Posterior vena cava (tissue), 2 donors: ENCODE data around the gene NET1. TPM values are rescaled to one million over a fixed set of nuclear protein-coding genes. Genes with fewer than 3 reads are reported as not detected.

Experiments used
- DNase-seq: peaks from one replicate; pipeline ENCODE4 v3.0.0-alpha.2; 2020; ENCODE audit warnings: low spot score
- intact Hi-C, 2 donors: fragments of 100-400 bp; cut with DNase I; formaldehyde crosslinking; loops; one replicate each; pipeline versions ENCODE4 v1.14.1 to v1.14.2; 2022 to 2023
- total RNA-seq, 2 donors: library from RNA; stranded (reverse); fragmentation: NEBNext Ultra II Directional; extraction: Animal tissue kit (Norgen Biotek cat#: 25700); gene quantifications; one replicate each; pipeline ENCODE4 v1.2.1, GENCODE V29; 2021
- donor health status: DM: yes; HTN: yes; CAD: no.
- donor health status: DM: yes; HTN: yes; CAD: no.

The NET1 gene
- total RNA-seq, 2 donors from 2014 or later = 99.3 to 113 TPM

DNA sequence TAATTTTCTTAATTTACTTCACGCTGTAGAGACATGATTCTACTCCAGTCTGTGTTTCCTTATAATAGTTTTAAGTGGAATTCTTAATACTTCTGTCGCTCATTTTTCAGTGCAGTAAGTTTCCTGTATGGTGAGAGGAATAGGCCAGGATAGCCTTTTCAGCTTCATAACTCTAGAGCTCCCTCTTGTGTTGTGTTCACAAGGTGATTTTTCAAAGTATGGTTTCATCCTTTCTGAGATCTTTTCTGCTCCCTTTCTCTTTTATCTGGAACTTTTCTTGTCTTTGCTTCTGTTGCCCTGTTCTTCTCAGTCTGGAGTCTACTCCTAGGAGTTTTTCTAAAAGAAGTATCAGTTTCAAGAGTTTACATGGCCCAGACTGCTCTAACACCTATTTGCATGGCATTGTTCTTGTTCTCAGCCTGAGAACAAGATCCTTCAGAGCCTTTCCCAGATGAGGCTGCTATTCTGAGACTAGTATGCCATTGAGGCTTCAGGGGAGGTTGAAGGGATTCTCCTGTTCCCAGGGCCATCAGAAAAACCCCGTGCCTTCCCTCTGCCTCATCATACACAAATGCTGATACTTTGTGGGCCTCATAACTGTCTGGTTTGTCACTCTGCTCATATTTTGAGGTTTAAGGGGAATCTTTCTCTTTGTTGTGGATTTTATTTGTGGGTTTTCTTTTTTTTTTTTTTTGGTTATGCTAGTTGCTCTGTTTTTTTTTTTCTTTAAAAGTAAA is 21.8 kb downstream of the NET1 start:
- no peak for DNase-seq
- intact Hi-C loops = no loop called here

DNA sequence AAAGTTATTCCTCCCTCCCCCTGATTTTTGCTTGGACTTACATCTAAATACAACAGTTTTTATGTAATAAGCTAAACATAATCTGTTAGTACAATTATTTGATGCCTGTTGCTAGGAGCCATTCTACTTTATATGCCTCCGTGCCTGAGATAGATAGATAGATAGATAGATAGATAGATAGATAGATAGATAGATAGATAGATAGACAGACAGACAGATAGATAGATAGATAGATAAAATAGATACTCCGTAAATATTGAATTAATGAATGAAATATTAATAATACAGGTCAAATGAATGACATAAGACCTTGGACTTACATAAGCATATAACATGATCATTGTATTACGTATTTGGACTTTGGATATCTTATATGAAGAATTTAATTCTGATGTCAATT is 23.0 kb downstream of the NET1 start:
- DNase-seq = no peak
- intact Hi-C loops = no loop called here

DNA sequence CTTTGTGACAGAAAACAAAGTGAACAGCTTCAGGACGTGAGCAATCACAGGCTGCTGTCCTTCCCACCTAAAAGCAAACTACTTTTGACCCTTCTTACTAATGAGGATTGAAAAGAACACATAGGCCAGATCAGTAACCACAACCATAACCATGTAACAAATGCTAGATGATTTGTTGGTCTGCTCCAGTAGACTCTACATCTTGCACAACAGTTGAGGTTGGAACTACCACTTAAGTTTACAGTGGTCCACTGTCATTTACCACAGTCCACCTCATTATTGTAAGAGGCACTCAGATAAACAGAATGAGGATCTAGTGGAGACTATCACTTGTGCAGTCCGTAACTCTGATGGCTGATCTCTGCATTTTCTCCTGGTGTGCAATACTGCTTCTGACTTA is 27.8 kb downstream of the NET1 start:
- DNase-seq = no peak
- intact Hi-C loops = loop anchor here in 1 of 2 donors (5.0 kb wide), 1 partner anchor 182 kb away; no protein-coding TSS in a partner anchor

DNA sequence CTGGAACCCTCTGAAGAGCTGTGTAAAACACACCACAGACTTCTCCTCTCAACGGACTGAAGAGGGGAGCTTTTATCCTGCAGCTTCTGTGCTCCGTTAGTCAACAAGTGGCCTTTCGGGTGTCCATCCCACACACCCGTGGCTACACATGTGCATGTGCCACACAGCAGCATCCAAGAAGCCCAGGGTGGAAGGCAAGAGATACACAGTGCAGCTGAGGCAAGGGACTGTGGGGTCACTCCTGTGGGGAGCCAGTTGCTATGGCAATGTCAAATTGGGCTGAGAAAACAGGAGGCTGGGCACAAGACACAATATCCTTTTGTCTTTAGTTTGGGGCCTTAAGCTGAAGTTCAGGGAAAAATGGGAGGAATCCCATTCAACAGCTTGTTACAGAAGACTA is 28.7 kb downstream of the NET1 start:
- intact Hi-C loops = loop anchor here in 1 of 2 donors (5.0 kb wide), 1 partner anchor 181 kb away; no protein-coding TSS in a partner anchor

DNA sequence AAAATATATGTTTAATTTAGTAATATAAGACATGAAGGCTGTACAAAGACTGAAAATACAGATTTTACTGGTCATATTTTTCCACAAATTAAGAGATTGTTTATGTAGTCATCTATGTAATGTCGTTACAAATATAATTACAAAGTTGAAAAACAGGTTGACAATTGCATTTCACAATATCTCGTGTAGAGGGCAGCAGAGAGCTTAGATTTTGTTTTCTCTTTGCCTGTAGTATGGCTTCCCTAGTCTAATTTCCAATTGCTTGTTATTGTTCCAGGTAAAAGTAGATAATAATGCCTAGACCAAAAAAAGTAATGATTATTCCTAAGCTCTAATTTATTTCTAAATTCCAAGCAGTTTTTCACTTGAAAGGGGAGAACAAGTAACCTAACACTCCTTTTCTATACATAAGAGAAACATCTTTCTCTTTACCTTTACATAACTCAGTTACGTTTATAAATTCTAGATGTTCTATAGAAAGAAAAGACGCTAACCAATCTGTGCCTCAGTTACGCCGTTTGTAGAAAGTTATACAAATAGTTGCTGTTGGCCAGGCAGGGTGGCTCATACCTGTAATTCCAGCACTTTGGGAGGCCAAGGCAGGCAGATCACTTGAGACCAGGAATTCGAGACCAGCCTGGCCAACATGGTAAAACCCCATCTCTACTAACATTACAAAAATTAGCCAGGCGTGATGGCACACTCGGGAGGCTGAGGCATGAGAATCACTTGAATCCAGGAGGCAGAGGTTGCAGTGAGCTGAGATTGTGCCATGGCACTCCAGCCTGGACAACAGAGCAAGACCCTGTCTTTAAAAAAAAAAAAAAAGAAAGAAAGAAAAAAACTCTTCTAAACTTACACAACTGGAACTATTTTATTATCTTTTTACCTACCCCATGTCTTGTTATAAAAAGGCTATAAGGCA is 30.0 kb downstream of the NET1 start:
- intact Hi-C loops = loop anchor here in 1 of 2 donors (5.0 kb wide), 1 partner anchor 180 kb away; no protein-coding TSS in a partner anchor
- DNase-seq = no peak

More for the DNA sequence above, 28.7 kb downstream of the NET1 start:
- DNase-seq = no peak

DNA sequence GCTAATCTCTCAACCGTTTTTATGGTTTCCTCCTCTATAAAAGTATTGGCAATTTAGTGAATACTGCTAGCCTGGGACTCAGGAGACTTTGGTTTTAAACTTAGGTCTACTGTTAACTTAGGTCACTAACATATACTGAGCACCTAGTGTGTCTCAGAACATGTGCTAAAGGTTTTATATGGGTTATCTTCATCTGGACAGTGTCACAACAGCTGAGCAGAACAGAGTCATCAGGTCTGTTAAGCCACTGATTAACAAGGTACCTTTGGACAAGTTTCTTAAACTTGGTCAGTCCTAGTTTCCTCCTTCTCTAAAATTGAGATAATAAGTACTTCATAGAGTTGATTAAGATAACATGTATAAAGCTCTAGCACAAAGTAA is 30.6 kb downstream of the NET1 start:
- intact Hi-C loops = loop anchor here in 1 of 2 donors (5.0 kb wide), 1 partner anchor 179 kb away; no protein-coding TSS in a partner anchor
- DNase-seq = no peak

DNA sequence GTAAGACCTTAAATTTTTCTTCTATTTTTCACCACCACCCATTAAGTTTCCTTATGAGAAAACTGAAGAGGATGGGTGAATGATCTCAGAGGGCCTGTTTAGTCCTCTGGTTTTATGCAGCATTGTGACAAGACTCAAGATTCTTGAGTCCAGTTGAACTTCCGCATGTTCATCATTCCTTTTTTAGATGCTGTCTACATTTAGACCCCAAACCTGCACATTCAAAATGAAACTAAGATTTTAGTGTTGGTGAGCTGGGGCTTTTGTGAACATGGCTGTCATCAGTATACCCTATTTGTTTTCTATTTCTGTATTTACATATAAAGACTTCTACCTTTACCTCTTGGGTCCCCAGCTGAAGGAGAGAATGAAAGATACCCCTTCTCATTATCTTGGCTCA is 31.1 kb downstream of the NET1 start:
- DNase-seq = no peak
- intact Hi-C loops = loop anchor here in 1 of 2 donors (5.0 kb wide), 1 partner anchor 179 kb away; no protein-coding TSS in a partner anchor

DNA sequence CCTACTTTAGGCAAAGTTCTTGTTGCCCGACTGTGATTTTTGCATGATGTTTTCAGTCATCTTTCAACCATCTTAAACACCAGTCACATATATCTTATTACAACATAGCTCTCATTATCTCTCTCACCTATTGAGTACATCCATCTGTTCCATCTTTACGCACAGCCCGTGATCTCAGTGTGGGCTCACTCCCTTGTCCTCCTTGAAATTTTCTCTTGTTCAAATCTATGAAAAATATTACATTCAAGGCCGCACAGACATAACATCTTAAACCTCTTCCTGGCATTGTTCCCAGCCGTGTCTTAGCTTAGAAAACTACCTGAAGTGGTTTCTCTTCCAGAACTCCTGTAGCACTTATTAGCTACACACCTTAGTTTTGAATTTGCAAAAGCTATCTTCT is 32.6 kb downstream of the NET1 start:
- intact Hi-C loops = loop anchor here in 1 of 2 donors (5.0 kb wide), 1 partner anchor 242 kb away; no protein-coding TSS in a partner anchor
- DNase-seq = no peak

DNA sequence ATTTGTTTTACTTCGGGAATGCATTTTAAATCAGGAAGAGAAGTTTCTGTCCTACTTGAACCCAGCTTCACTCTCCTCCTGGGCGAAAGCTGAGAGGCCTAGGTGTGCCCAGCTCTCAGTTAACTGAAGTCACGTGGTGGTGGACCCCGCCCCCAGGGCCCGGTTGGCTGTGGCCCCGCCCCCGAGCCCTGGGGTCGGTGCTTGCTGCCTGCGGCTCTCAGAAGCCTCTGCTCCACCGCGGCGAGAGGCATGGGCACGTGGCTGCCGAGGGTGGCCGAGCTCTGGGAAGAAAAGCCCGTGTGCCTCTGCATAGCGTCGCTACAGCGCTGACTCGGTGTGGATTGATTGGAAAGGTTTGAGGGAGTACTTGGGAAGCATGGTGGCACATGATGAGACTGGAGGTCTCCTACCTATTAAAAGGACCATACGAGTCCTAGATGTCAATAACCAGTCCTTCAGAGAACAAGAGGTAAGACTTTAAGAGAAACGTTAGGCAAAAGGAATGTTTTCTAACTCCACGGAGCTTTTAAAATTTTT is 34.1 kb downstream of the NET1 start:
- intact Hi-C loops = loop anchor here in 1 of 2 donors (5.0 kb wide), 1 partner anchor 241 kb away; no protein-coding TSS in a partner anchor

DNA sequence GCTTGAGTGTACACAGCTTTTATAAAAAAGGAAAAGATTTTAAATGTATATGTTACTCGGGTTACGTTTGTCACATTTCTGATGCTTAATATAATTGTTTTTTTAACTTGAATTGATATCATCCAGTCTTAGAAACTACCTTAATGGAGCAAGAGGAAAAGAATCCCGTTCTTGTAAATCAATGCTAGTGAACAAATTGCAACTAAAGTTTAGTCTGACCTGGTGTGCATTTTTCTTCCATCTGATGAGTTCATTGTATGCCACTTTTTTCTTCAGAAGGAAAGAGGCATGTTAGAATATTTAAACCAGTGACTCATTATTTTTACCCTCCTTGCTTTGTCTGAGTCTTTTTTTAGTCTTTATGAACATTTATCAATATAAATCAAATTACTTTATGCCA is 34.7 kb downstream of the NET1 start:
- no peak for DNase-seq
- intact Hi-C loops = loop anchor here in 1 of 2 donors (5.0 kb wide), 1 partner anchor 240 kb away; no protein-coding TSS in a partner anchor

More for the DNA sequence above, 34.1 kb downstream of the NET1 start:
- peak; percentile 97 for DNase-seq

DNA sequence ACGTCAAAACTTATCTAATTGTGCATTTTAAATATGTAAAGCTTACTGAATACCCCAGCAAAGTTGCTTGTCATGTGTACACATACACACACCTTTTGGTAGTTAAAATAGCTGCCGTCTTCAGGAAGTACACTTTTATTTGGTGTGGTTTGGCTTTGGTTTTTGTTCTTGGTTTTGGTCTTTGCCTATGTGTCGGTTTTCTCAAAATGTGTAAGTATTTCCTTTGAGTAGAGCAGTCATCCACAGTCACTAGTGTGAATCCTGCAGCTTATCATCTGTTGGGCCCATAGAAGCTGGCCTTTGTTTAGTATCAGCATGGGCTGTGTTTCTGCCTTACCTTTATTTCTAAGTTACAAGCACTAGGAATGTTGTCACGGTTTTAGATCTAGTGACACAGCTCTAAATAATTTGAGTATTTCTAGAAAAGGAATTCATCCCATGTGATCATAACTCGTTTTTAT is 35.3 kb downstream of the NET1 start:
- no peak for DNase-seq
- intact Hi-C loops = loop anchor here in 1 of 2 donors (5.0 kb wide), 1 partner anchor 240 kb away; no protein-coding TSS in a partner anchor

DNA sequence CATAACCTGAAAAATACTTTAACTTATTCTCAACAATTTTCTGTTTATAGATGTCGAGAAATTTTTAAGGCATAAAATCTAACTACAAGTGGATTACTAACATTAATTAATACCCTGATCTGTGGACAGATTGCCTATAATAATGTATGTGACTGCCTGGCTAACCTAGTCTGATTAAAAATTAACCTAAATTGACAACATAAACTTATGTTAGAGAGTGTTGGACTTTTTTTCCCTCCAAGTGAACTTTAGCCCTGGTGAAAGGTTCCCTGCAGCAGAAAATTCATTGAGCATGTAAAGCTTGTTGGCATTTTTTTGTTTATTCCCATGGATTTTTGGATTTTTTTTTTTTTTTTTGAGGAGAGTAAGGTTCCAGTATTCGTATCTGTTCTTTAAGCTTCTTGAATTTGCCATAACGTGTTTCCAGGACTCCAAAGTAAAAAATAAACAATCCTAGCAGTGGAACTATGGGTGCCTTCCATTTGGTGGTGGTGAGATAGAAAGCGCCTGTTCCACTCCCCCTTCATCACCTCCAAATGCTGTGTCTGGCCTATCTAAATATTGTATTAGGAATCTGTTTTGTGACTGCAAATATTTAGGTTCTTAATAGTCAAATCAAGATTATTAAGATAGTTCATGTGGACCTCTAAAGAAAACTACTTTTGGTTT is 36.1 kb downstream of the NET1 start:
- no peak for DNase-seq
- intact Hi-C loops = loop anchor here in 1 of 2 donors (5.0 kb wide), 1 partner anchor 239 kb away; no protein-coding TSS in a partner anchor

DNA sequence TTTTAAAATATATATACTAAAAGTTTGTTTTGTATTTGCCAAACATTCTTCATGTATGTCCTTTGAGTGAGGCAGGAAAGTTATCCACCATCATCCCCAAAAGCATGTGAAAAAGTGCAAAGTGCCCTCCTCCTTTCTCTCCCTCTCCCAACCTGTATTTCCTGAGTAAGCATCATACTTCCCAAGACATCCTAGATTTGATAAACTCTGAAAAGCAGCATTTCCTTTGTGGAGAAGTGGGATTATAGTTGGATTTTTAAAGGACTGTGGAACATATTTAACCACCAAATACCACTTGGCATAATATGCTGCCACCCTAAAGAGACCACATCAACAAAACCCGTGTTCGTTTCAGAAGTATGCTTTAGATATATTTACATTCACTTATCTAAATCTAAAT is 36.9 kb downstream of the NET1 start:
- DNase-seq = no peak
- intact Hi-C loops = loop anchor here in 1 of 2 donors (5.0 kb wide), 1 partner anchor 238 kb away; no protein-coding TSS in a partner anchor

DNA sequence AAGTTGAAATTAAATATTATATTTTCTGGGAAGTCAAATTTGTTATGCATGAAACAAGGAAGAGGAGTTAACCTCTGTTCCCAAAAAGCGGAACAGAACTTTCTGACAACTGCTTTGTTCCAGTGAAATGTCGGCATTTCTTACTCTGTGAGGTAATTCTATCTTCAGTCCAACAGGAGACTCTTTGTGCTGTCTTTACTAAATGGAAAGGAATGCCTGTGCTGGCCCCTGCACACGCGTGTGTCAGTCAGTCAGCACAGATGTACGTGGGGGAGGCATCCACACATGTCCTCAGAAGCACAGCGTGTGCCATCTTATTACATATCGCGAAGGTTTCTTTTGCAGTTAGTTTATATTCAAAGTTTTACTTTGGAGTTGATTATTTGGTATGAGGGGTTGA is 37.5 kb downstream of the NET1 start:
- DNase-seq = no peak
- intact Hi-C loops = loop anchor here in 1 of 2 donors (5.0 to 10.0 kb wide), 2 partner anchors 95 to 237 kb away; no protein-coding TSS in a partner anchor

DNA sequence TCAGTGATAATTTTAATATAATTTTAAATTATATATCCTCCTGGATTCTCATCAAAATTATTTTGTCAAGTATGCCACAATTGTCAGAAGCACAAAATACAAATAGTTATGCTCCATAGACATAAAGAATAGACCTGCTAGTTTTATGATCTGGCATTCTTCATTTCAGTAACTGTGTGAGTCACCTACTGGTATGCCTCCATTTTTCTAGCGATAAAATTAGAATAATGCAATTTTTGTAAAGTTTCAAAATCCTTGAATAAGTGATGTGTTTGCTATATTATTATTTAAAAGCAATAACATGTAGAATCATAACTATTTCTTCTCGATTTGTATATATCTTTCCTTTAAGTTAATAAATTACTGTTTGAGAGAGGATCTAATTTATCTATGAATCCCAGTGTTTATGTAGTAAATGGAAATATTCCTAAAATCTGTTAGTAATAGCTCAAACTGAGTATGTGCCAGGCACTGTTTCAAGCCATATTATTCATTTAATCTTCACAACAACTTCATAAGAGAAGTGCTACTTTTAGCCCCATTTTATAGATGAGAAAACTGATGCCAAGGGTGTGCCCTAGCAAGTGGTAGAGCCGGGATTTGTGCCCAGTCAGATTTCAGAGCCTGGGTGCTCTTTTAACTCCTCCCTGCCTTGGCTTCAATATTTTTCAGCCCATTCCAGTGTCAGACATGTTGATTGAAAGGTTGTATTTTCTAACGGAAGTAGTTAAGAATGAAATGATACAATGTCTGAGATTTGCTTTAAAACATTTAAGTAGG is 38.4 kb downstream of the NET1 start:
- no peak for DNase-seq
- intact Hi-C loops = loop anchor here in 1 of 2 donors (10.0 kb wide), 1 partner anchor 94 kb away; no protein-coding TSS in a partner anchor

DNA sequence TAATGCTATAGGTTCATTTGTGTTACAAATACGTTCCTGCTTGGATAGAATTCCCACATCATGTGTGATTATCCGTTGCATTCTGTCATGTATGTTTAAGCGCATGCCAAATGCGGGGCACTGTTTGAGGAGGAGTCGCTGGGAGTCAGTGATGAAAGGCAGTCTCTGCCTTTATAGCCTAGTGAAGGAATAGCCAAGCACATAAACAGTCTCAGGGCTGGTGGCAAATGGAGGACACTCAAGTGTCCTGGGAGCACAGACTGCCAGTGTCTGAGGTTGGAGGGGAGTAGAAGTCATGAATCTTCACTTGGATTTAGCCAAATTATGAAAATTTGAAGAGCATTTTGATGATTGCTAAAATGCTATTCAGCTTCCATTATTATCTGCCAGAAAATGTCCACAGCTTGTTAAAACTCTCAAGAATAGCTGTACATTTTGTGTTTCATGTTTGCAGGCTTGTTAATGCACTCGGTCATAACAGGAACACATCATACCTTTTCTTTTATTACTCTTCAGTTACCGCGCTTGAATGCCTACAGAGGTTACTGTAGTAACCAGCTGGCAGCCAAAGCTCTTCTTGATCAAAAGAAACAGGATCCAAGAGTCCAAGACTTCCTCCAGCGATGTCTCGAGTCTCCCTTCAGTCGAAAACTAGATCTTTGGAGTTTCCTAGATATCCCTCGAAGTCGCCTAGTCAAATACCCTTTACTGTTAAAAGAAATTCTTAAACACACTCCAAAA is 41.6 kb downstream of the NET1 start:
- DNase-seq = no peak
- intact Hi-C loops = loop anchor here in 1 of 2 donors (10.0 kb wide), 1 partner anchor 91 kb away; no protein-coding TSS in a partner anchor

DNA sequence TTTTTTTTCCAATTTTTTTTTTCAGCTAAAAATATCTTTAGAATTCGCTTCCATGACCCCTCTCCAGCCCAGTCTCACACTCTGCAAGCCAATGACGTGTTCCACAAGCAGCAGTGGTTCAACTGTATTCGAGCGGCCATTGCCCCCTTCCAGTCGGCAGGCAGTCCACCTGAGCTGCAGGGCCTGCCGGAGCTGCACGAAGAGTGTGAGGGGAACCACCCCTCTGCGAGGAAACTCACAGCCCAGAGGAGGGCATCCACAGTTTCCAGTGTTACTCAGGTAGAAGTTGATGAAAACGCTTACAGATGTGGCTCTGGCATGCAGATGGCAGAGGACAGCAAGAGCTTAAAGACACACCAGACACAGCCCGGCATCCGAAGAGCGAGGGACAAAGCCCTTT is 44.2 kb downstream of the NET1 start:
- intact Hi-C loops = loop anchor here in 1 of 2 donors (10.0 kb wide), 1 partner anchor 88 kb away; no protein-coding TSS in a partner anchor

More for the DNA sequence above, 44.2 kb downstream of the NET1 start:
- DNase-seq = no peak
